Left lung (tissue), 10 donors: ENCODE measurements around the gene ADGRG6. TPM values are rescaled to one million over a fixed set of nuclear protein-coding genes. Genes with fewer than 3 reads are reported as not detected.
"Not testable (repeated sequence)": the region's sequence is repeated elsewhere in the genome, so short reads cannot be mapped to it uniquely, and the experiment has no call there.

Experiments used
- ATAC-seq: fragments of 200-7000 bp; cut with Tn5 transposase; one replicate; pipeline ENCODE4 v1.9.1; 2020; ENCODE audit warnings: moderate library complexity
- DNase-seq, 4 donors: peaks; one replicate each; pipeline ENCODE4 v3.0.0-alpha.2; 2013 to 2020
- H3K27ac ChIP-seq, 2 donors: fragments of 200-600 bp; sonication (generic) in 1 of 2; one replicate each; pipeline versions ENCODE4 v1.5.0 to v1.8.0; 2020 to 2021
- H3K27me3 ChIP-seq, 2 donors: fragments of 200-600 bp; sonication (generic) in 1 of 2; one replicate each; pipeline versions ENCODE4 v1.5.0 to v1.8.0; 2020 to 2021
- H3K36me3 ChIP-seq, 2 donors: fragments of 200-600 bp; sonication (generic) in 1 of 2; one replicate each; pipeline versions ENCODE4 v1.5.0 to v1.8.0; 2020 to 2021
- H3K4me1 ChIP-seq, 2 donors: fragments of 200-600 bp; one replicate each; pipeline ENCODE4 v1.8.0; 2021
- H3K4me3 ChIP-seq, 2 donors: fragments of 200-600 bp; sonication (generic) in 1 of 2; one replicate each; pipeline versions ENCODE4 v1.5.0 to v1.8.0; 2020 to 2021; ENCODE audit warnings: mild to moderate bottlenecking in 1 of 2
- H3K9me3 ChIP-seq, 2 donors: fragments of 200-600 bp; sonication (generic) in 1 of 2; one replicate each; pipeline versions ENCODE4 v1.5.0 to v1.8.0; 2020 to 2021
- CTCF ChIP-seq, 2 donors: fragments of 200-600 bp; sonication (generic) in 1 of 2; IDR thresholded peaks; one replicate each; pipeline versions ENCODE4 v1.5.0 to v1.8.0; 2021; ENCODE audit warnings: antibody characterized with exemption in 2 of 2
- intact Hi-C, 2 donors: fragments of 100-400 bp; cut with DNase I; formaldehyde crosslinking; loops; one replicate each; pipeline versions ENCODE4 v1.11.2 to v1.14.2; 2022
- polyA plus RNA-seq, 6 donors: library from polyadenylated mRNA; unstranded; fragments of 120-200 nt; gene quantifications; one replicate each; pipeline ENCODE4 v1.2.1, GENCODE V29; 2013; ENCODE audit not compliant: insufficient read length in 6 of 6
- total RNA-seq, 2 donors: library from RNA; stranded (reverse); fragmentation: NEBNext Ultra II Directional; extraction: Animal tissue kit (Norgen Biotek cat#: 25700); gene quantifications; one replicate each; pipeline ENCODE4 v1.2.1, GENCODE V29; 2021
- donor health status: DM: no; HTN: yes; CAD: no.
- donor health status: DM: no; HTN: no; CAD: no.

ADGRG6 gene
- total and polyA plus RNA-seq, 8 donors: 34.2 to 160 (median 137) TPM

DNA sequence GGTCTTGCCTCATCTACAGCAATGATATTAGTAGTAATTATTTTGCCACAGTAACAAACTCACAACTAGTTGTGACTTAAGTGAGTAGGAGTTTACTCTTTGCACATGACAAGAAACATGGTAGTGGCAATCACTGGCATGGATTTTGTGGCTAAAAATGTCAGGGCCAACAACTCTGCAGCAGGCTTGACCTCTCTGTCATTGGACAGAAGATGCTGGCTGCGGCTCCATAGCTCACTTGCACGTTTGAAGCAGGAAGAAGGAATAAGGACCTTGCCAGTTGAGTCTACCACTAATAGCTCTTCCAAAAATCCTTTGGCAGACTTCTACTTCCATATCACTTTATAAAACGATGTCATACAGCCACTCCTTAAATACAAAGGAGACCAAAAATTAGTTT, 117.3 kb downstream of the ADGRG6 start:
- no peak overlapping the region for H3K27ac ChIP-seq
- peaks cover 0 to 6% of the 10 kb centered on the region in 2 donors for H3K36me3 ChIP-seq
- no peaks in the 10 kb centered on the region for H3K9me3 ChIP-seq
- DNase-seq: no peak
- ATAC-seq: no peak
- intact Hi-C loops: no loop called here
- no peaks in the 10 kb centered on the region for H3K27me3 ChIP-seq
- no peak overlapping the region for H3K4me3 ChIP-seq
- TF ChIP-seq CTCF (IDR thresholded peaks at IDR 0.05): no peak
- H3K4me1 ChIP-seq: no peaks in the 10 kb centered on the region

DNA sequence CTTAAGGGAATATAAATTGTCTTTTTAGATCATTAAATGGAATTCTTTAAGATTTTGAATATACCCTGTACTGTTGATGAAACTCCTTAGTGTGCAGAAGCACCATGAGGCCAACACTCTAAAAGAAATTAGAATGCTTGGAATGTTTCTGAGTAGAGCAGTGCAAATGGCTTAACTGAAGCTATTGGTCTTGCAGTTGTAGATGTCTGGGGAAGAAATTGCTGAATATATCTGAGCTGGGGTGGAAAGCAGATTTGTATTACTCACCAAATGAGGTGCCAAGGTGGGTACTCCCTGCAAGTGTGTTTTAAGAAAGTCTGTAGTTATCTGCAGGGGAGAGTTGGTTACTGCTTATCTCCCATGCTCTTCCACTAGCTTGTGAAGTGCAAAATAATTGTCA, 119.0 kb downstream of the ADGRG6 start:
- TF ChIP-seq CTCF (IDR thresholded peaks at IDR 0.05): no peak
- Histone ChIP-seq H3K27me3 (no peaks in the 10 kb centered on the region), H3K4me1 (no peaks in the 10 kb centered on the region), H3K36me3 (peaks cover 0 to 6% of the 10 kb centered on the region in 2 donors), H3K4me3 (no peak overlapping the region), H3K9me3 (no peaks in the 10 kb centered on the region), H3K27ac (no peak overlapping the region)
- no peak for ATAC-seq
- intact Hi-C loops: no loop called here
- no peak for DNase-seq

GRCh38 chr6:142421285-142422117, 119.7 kb downstream of the ADGRG6 start:
- Histone ChIP-seq H3K4me3 (no peak overlapping the region), H3K27ac (no peak overlapping the region), H3K4me1 (no peaks in the 10 kb centered on the region), H3K27me3 (no peaks in the 10 kb centered on the region), H3K9me3 (no peaks in the 10 kb centered on the region), H3K36me3 (peaks cover 0 to 6% of the 10 kb centered on the region in 2 donors)
- DNase-seq (no peak), ATAC-seq (no peak)
- TF ChIP-seq CTCF (IDR thresholded peaks at IDR 0.05): no peak
- intact Hi-C loops: no loop called here

- H3K9me3 ChIP-seq, ATAC-seq: not testable (repeated sequence)
Measured at GRCh38 chr6:142426444-142427132, 124.8 kb downstream of the ADGRG6 start.

DNA sequence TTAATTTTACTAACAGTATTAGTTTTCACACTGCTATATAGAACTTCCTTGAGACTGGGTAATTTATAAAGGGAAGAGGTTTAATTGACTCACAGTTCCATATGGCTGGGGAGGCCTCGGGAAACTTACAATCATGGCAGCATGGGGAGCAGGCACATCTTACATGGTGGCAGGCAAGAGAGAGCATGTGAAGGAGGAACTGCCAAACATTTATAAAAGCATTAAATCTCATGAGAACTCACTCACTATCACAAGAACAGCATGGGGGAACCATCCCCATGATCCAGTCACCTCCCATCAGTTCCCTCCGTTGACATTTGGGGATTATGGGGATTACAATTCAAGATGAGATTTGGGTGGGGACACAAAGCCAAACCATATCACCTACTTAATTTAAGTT, 126.7 kb downstream of the ADGRG6 start:
- H3K4me3 ChIP-seq, H3K36me3 ChIP-seq, H3K4me1 ChIP-seq, H3K9me3 ChIP-seq, DNase-seq, H3K27me3 ChIP-seq, ATAC-seq, H3K27ac ChIP-seq, intact Hi-C loops: not testable (repeated sequence)

More at GRCh38 chr6:142426444-142427132, 124.8 kb downstream of the ADGRG6 start:
- H3K27ac ChIP-seq, H3K4me3 ChIP-seq, DNase-seq, H3K4me1 ChIP-seq, intact Hi-C loops, H3K36me3 ChIP-seq, H3K27me3 ChIP-seq: not testable (repeated sequence)

DNA sequence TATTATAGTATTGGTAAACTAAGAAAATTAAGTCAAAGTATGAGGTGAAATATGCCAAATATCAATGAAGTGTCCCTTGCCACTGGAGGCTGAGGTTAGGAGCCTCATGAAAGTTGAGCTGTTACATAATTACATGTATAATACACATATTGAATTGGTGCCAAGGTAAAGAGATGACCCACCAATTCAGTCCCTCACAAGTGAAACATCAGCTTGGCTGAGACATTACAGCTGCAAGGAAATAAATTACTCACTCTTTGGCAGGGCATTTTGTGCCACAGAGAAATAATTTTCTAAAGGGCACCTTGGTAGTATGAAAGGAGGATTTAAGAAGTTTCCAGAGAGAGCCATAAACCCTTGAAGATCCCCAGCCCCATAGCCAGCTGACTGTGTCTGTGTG, 127.4 kb downstream of the ADGRG6 start:
- no peak overlapping the region for H3K4me3 ChIP-seq
- no peaks in the 10 kb centered on the region for H3K4me1 ChIP-seq
- no peaks in the 10 kb centered on the region for H3K27me3 ChIP-seq
- no peak overlapping the region for H3K27ac ChIP-seq
- peaks cover 0 to 4% of the 10 kb centered on the region in 2 donors for H3K36me3 ChIP-seq
- DNase-seq (no peak), ATAC-seq (no peak)
- peaks cover 0 to 3% of the 10 kb centered on the region in 2 donors for H3K9me3 ChIP-seq
- TF ChIP-seq CTCF (IDR thresholded peaks at IDR 0.05): no peak
- intact Hi-C loops: no loop called here
